ENCODE data around the gene PARD3. TPM values are rescaled to one million over a fixed set of nuclear protein-coding genes. Genes with fewer than 3 reads are reported as not detected.
"Not testable (repeated sequence)": the region's sequence is repeated elsewhere in the genome, so short reads cannot be mapped to it uniquely, and the experiment has no call there.

Gene PARD3
- total RNA-seq, 2 experiments from 2014 or later = 0.61 to 0.63 TPM

GRCh38 chr10:34722404-34722803 is 92.7 kb downstream of the PARD3 start:
- ChIA-PET POLR2A (no interaction called here), CTCF (no interaction called here)

- ChIA-PET CTCF (no interaction called here), POLR2A (no interaction called here)
Measured at GRCh38 chr10:34721208-34721840, 93.8 kb downstream of the PARD3 start.

GRCh38 chr10:34719746-34720145 is 95.3 kb downstream of the PARD3 start:
- POLR2A ChIA-PET = no interaction called here
- CTCF ChIA-PET = no interaction called here

- CTCF ChIA-PET = no interaction called here
- POLR2A ChIA-PET = no interaction called here
Measured at GRCh38 chr10:34719328-34719727, 95.8 kb downstream of the PARD3 start.

- POLR2A ChIA-PET = interaction anchor here (0.7 kb wide), 1 partner anchor 148 kb away, joined by 7 read pairs; no protein-coding TSS in a partner anchor
- CTCF ChIA-PET = no interaction called here
Measured at GRCh38 chr10:34717429-34717828, 97.7 kb downstream of the PARD3 start.

- CTCF ChIA-PET = no interaction called here
- POLR2A ChIA-PET = no interaction called here
Measured at GRCh38 chr10:34716958-34717357, 98.1 kb downstream of the PARD3 start.

- ChIA-PET POLR2A (no interaction called here), CTCF (no interaction called here)
Measured at GRCh38 chr10:34716234-34716633, 98.9 kb downstream of the PARD3 start.

GRCh38 chr10:34715511-34716187 is 99.4 kb downstream of the PARD3 start:
- POLR2A ChIA-PET = no interaction called here
- CTCF ChIA-PET = no interaction called here

GRCh38 chr10:34713875-34714274 is 101.2 kb downstream of the PARD3 start:
- ChIA-PET CTCF (no interaction called here), POLR2A (interaction anchor here (0.7 kb wide), 1 partner anchor 38 kb away, joined by 4 read pairs; no protein-coding TSS in a partner anchor)

- ChIA-PET POLR2A (no interaction called here), CTCF (no interaction called here)
Measured at GRCh38 chr10:34711500-34711899, 103.6 kb downstream of the PARD3 start.

- CTCF ChIA-PET = no interaction called here
- POLR2A ChIA-PET = no interaction called here
Measured at GRCh38 chr10:34710391-34710751, 104.7 kb downstream of the PARD3 start.

- CTCF ChIA-PET = no interaction called here
Measured at GRCh38 chr10:34709637-34710390, 105.3 kb downstream of the PARD3 start.

GRCh38 chr10:34707656-34708055 is 107.4 kb downstream of the PARD3 start:
- CTCF ChIA-PET = no interaction called here

More at GRCh38 chr10:34709637-34710390, 105.3 kb downstream of the PARD3 start:
- POLR2A ChIA-PET = no interaction called here

GRCh38 chr10:34706992-34707391 is 108.1 kb downstream of the PARD3 start:
- CTCF ChIA-PET, POLR2A ChIA-PET: not testable (repeated sequence)

More at GRCh38 chr10:34707656-34708055, 107.4 kb downstream of the PARD3 start:
- POLR2A ChIA-PET = no interaction called here

- CTCF ChIA-PET = no interaction called here
- POLR2A ChIA-PET = no interaction called here
Measured at GRCh38 chr10:34706147-34706546, 108.9 kb downstream of the PARD3 start.

GRCh38 chr10:34705563-34705962 is 109.5 kb downstream of the PARD3 start:
- CTCF ChIA-PET = no interaction called here
- POLR2A ChIA-PET = no interaction called here

- ChIA-PET POLR2A (no interaction called here), CTCF (no interaction called here)
Measured at GRCh38 chr10:34704526-34705184, 110.4 kb downstream of the PARD3 start.

- CTCF ChIA-PET = no interaction called here
- POLR2A ChIA-PET = no interaction called here
Measured at GRCh38 chr10:34702982-34703381, 112.1 kb downstream of the PARD3 start.

GRCh38 chr10:34702093-34702937 is 112.8 kb downstream of the PARD3 start:
- ChIA-PET CTCF (no interaction called here), POLR2A (no interaction called here)

GRCh38 chr10:34701194-34701593 is 113.9 kb downstream of the PARD3 start:
- ChIA-PET POLR2A (no interaction called here), CTCF (no interaction called here)
